ENCODE results near the gene EVL.

GRCh38 chr14:100059438-100059781 lies 5.8 kb upstream of the EVL start:
- TF ChIP-seq CTCF (conservative IDR thresholded peaks at IDR 0.05): no peak
- TF ChIP-seq ZFX (IDR thresholded peaks at IDR 0.05): no peak

All from C4-2B (cell line).